ENCODE results near the gene CTRL.
"Not testable (repeated sequence)": the region's sequence is repeated elsewhere in the genome, so short reads cannot be mapped to it uniquely, and the experiment has no call there.

Gene CTRL

GRCh38 chr16:67924140-67924906, 7.3 kb downstream of the CTRL start:
- no peak for DNase-seq (ENCODE audit: low read depth)

GRCh38 chr16:67923414-67924116, 8.1 kb downstream of the CTRL start:
- no peak for DNase-seq (ENCODE audit: low read depth)

GRCh38 chr16:67922740-67923139, 8.9 kb downstream of the CTRL start:
- DNase-seq (ENCODE audit: low read depth), result no peak

- DNase-seq (ENCODE audit: low read depth), result no peak
Observed at GRCh38 chr16:67922221-67922620, 9.4 kb downstream of the CTRL start.

GRCh38 chr16:67919622-67920221, 11.9 kb downstream of the CTRL start:
- no peak for DNase-seq (ENCODE audit: low read depth)

- DNase-seq (ENCODE audit: low read depth), result no peak
Observed at GRCh38 chr16:67917852-67918236, 13.8 kb downstream of the CTRL start.

GRCh38 chr16:67917140-67917851, 14.4 kb downstream of the CTRL start:
- no peak for DNase-seq (ENCODE audit: low read depth)

- no peak for DNase-seq (ENCODE audit: low read depth)
Observed at GRCh38 chr16:67915831-67916723, 15.6 kb downstream of the CTRL start.

GRCh38 chr16:67915496-67915769, 16.2 kb downstream of the CTRL start:
- DNase-seq (ENCODE audit: low read depth), result not testable (repeated sequence)

- DNase-seq (ENCODE audit: low read depth), result no peak
Observed at GRCh38 chr16:67914758-67915495, 16.7 kb downstream of the CTRL start.

GRCh38 chr16:67910158-67910557, 21.5 kb downstream of the CTRL start:
- no peak for DNase-seq (ENCODE audit: low read depth)

- no peak for DNase-seq (ENCODE audit: low read depth)
Observed at GRCh38 chr16:67909056-67909742, 22.5 kb downstream of the CTRL start.

- no peak for DNase-seq (ENCODE audit: low read depth)
Observed at GRCh38 chr16:67907397-67908180, 24.1 kb downstream of the CTRL start.

- DNase-seq (ENCODE audit: low read depth), result no peak
Observed at GRCh38 chr16:67902831-67903230, 28.8 kb downstream of the CTRL start.

- no peak for DNase-seq (ENCODE audit: low read depth)
Observed at GRCh38 chr16:67901734-67902133, 29.9 kb downstream of the CTRL start.

- no peak for DNase-seq (ENCODE audit: low read depth)
Observed at GRCh38 chr16:67897231-67897630, 34.4 kb downstream of the CTRL start.

GRCh38 chr16:67893743-67894399, 37.8 kb downstream of the CTRL start:
- no peak for DNase-seq (ENCODE audit: low read depth)

- peak; percentile 87 for DNase-seq (ENCODE audit: low read depth)
Observed at GRCh38 chr16:67892899-67893742, 38.5 kb downstream of the CTRL start, which contains the start of gene PSKH1. Gene PSKH1, plus strand, starts transcription at chr16:67893254. Its CDS starts 15,496 bp downstream, at chr16:67908750.
